ENCODE measurements around the gene ARL15. TPM values are rescaled to one million over a fixed set of nuclear protein-coding genes. Genes with fewer than 3 reads are reported as not detected.

The ARL15 gene
- total RNA-seq, 2 donors from 2014 or later = 14.3 to 24.1 TPM

- DNase-seq (no peak), ATAC-seq (no peak)
- Histone ChIP-seq H3K27me3 (no peaks in the 10 kb centered on the region), H3K4me1 (no peaks in the 10 kb centered on the region), H3K9me3 (no peaks in the 10 kb centered on the region), H3K4me3 (no peak overlapping the region), H3K36me3 (replicated peaks in 1 of 2; ENCODE audit: insufficient read depth in 1 of 2, low read depth in 2 of 2) (no peaks in the 10 kb centered on the region), H3K27ac (no peak overlapping the region)
- 92 to 96% methylated on average over 1 of the region's 1 CpG for WGBS, 2 donors
- TF ChIP-seq CTCF (IDR thresholded peaks at IDR 0.05) (no peak), POLR2A (IDR thresholded peaks at IDR 0.05) (no peak)
- intact Hi-C loops (cut with DNase I) = no loop called here
Measured at GRCh38 chr5:54081415-54081814, 229.0 kb downstream of the ARL15 start.

- ATAC-seq (no peak), DNase-seq (no peak)
- WGBS, 2 donors = 70 to 85% methylated on average over 5 of the region's 5 CpGs
- intact Hi-C loops (cut with DNase I) = no loop called here
- no peaks in the 10 kb centered on the region for H3K9me3 ChIP-seq
- no peaks in the 10 kb centered on the region for H3K4me1 ChIP-seq
- H3K4me3 ChIP-seq = no peak overlapping the region
- TF ChIP-seq POLR2A (IDR thresholded peaks at IDR 0.05) (no peak), CTCF (IDR thresholded peaks at IDR 0.05) (no peak)
- no peaks in the 10 kb centered on the region for H3K36me3 ChIP-seq (replicated peaks in 1 of 2; ENCODE audit: insufficient read depth in 1 of 2, low read depth in 2 of 2)
- H3K27me3 ChIP-seq = no peaks in the 10 kb centered on the region
- H3K27ac ChIP-seq = no peak overlapping the region
Measured at GRCh38 chr5:54080831-54081230, 229.5 kb downstream of the ARL15 start.

- no peak for TF ChIP-seq POLR2A (IDR thresholded peaks at IDR 0.05)
- no peak for TF ChIP-seq CTCF (IDR thresholded peaks at IDR 0.05)
- Histone ChIP-seq H3K4me1 (no peaks in the 10 kb centered on the region), H3K27ac (no peak overlapping the region), H3K36me3 (replicated peaks in 1 of 2; ENCODE audit: insufficient read depth in 1 of 2, low read depth in 2 of 2) (no peaks in the 10 kb centered on the region), H3K27me3 (no peaks in the 10 kb centered on the region), H3K9me3 (no peaks in the 10 kb centered on the region), H3K4me3 (no peak overlapping the region)
- WGBS, 2 donors = 74 to 78% methylated on average over 2 of the region's 2 CpGs
- no peak for DNase-seq
- no peak for ATAC-seq
- intact Hi-C loops (cut with DNase I) = no loop called here
Measured at GRCh38 chr5:54073735-54074134, 236.6 kb downstream of the ARL15 start.

GRCh38 chr5:54073131-54073530 lies 237.2 kb downstream of the ARL15 start:
- intact Hi-C loops (cut with DNase I) = no loop called here
- WGBS, 2 donors = 61 to 76% methylated on average over 3 of the region's 3 CpGs
- no peak for ATAC-seq

More at GRCh38 chr5:54073131-54073530, 237.2 kb downstream of the ARL15 start:
- Histone ChIP-seq H3K4me3 (no peak overlapping the region), H3K36me3 (replicated peaks in 1 of 2; ENCODE audit: insufficient read depth in 1 of 2, low read depth in 2 of 2) (no peaks in the 10 kb centered on the region), H3K9me3 (no peaks in the 10 kb centered on the region), H3K27me3 (no peaks in the 10 kb centered on the region), H3K27ac (no peak overlapping the region), H3K4me1 (no peaks in the 10 kb centered on the region)
- no peak for DNase-seq
- TF ChIP-seq CTCF (IDR thresholded peaks at IDR 0.05) (no peak), POLR2A (IDR thresholded peaks at IDR 0.05) (no peak)
